EL (cell line): ENCODE results near the gene SKAP2.
A peak's percentile ranks its signal among the peaks of the same experiment; 100 is the strongest.

Experiments used
- DNase-seq: peaks from one replicate; pipeline ENCODE4 v3.0.0-alpha.2; 2016

SKAP2 gene

DNA sequence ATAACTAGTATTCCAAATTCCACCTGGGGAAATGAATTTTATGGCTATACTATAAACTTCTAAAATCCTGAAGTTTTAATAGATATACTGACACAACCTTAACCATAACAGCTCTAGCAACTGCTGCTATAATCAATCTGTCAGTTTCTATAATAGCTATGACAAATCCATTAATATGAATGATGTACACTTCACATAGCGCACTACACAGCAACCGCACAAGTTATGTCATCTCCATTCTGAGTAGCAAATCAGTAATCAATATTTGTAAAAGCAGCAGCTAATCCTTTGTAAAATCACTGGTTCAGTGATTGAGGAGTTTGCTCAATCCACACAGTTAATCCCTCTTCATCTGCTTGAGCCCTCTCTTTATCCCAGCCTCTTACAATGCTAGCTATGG, 105.3 kb downstream of the SKAP2 start:
- no peak for DNase-seq

- DNase-seq: no peak
Observed at GRCh38 chr7:26743205-26743604, 121.2 kb downstream of the SKAP2 start.

DNA sequence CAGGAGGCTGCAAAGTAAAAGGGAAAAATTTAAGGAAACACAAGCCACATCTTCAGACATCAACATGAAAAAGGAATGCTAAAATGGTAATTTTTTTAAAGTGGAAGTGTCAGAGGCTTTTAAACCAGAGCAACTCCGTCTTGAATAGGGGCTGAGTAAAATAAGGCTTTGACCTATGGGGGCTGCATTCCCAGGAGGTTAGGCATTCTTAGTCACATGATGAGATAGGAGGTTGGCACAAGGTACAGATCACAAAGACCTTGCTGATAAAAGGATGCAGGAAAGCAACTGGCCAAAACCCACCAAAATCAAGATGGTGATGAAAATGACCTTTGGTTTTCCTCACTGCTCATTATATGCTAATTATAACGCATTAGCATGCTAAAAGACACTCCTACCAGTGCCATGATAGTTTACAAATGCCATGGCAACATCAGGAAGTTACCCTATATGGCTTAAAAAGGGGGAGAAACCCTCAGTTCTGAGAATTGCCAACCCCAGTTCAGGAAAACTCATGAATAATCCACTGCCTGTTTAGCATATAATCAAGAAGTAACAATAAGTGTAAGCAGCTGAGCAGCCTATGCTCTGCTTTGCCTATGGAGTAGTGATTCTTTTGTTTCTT, 128.3 kb downstream of the SKAP2 start:
- no peak for DNase-seq

- no peak for DNase-seq
Observed at GRCh38 chr7:26729150-26729775, 135.1 kb downstream of the SKAP2 start.

- no peak for DNase-seq
Observed at GRCh38 chr7:26726051-26726450, 138.3 kb downstream of the SKAP2 start.

DNA sequence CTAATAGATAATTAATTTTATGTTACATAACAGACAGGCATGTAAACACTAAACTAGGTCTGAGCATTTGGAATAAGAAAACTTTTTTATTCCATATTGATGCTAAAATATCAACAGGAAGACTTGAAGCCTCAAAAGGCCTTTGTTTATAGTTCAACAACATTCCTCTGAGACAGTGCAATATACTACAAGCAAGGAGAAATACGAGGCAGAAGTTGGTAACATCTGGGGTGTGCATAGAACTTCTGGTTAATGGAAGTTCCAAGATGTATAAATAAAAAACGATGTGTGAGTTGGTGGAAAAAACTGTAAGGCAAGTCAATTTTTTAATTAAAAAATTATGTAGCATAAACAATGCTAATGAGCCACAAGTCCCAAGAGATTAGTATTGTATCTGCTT, 139.6 kb downstream of the SKAP2 start:
- no peak for DNase-seq

- DNase-seq: no peak
Observed at GRCh38 chr7:26723129-26723528, 141.3 kb downstream of the SKAP2 start.

- no peak for DNase-seq
Observed at GRCh38 chr7:26721450-26721849, 142.9 kb downstream of the SKAP2 start.

- no peak for DNase-seq
Observed at GRCh38 chr7:26718063-26718462, 146.3 kb downstream of the SKAP2 start.

- DNase-seq: no peak
Observed at GRCh38 chr7:26714438-26714837, 150.0 kb downstream of the SKAP2 start.

DNA sequence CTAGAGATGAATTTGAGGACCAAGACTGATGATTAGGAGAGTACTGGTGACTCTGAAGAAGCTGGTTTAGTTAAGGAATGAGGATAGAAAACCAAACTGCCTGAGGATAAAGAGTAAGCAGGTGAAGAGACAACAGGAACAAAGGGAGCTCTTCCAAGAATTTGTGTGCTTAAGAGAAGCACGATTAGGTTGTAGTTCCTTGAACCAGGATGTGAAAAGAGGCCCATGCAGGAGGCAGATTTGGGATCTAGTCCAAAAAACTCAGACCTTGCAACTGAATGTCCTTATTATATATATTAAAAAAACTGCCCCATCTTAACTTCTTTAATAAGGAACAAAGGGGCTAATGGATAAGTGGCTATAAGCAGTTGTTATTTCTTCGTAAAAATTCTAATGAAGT, 150.4 kb downstream of the SKAP2 start:
- no peak for DNase-seq

DNA sequence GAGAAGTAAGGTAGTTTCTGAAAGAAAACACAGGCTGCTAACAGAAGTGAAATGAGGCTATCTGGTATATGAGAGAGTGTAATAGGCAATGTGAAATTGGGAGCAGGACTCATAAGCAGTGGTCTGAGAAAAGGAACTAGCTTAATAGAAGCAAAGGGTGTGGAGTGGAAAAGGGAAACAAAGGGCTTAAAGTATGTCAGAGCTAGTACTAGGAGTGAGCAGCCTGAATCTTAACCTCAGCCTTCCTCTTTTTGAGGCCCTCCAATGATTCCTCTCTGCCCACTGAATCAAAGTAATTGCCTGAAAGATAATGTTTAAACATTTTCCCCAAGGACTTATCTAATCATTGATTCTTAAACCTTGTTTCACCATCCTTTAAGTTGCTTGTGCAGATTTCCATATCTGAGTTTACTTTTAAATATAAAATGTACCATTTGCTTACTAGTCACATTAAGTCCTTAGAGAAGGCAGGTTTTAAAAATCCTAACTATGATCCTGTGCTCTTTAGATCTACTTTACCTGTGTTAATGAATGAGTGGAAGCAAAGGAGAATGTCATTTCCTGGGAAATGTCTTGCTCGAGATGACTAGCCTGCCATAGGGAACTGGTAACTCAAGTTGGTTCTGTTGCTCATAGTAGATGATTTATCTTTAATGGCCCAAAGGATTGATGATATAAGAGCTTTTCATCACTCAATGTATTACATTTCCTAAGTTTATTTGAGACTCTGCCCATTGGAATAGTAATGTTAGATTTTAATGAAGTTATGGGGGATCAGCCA, 155.0 kb downstream of the SKAP2 start:
- DNase-seq: no peak

DNA sequence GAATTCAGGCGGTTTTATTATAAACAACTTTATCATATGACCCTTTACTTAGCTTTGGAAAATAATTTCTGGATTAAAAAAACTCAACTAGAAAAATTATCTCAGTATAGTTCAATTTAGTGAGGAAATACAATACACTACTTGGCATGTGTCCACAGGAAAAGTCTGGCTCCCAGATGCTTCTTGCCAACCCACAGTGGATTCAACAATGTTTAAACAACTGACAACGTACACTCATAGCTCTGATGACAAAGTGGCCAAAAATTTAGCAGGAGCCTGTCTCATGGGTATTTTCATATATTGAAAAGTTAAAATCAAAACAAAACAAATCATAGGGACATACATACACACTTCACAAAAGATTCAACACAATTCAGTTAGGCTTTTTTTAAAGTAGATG, 158.8 kb downstream of the SKAP2 start:
- DNase-seq: peak; percentile 96

DNA sequence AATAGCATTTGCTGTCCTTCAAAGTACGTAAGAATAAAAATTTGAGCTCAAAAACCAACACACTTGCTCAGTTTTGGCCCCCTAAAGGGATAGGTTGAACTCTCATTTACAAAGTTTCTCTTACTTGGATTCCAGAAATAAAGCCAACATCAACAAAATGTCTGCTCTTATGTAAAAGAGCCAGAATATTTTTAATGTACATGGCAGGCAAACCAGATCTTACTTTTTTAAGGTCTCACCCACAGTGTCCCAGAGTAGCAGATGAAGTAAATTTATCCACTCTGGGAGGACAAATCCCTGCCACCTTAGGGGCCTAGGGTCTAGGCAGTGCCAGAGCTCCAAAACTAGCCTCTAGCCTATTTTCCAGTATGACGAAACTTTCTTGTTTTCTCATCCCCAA, 159.6 kb downstream of the SKAP2 start:
- peak; percentile 4 for DNase-seq

GRCh38 chr7:26704036-26704435, 160.4 kb downstream of the SKAP2 start:
- no peak for DNase-seq

GRCh38 chr7:26700893-26701292, 163.5 kb downstream of the SKAP2 start:
- DNase-seq: no peak

DNA sequence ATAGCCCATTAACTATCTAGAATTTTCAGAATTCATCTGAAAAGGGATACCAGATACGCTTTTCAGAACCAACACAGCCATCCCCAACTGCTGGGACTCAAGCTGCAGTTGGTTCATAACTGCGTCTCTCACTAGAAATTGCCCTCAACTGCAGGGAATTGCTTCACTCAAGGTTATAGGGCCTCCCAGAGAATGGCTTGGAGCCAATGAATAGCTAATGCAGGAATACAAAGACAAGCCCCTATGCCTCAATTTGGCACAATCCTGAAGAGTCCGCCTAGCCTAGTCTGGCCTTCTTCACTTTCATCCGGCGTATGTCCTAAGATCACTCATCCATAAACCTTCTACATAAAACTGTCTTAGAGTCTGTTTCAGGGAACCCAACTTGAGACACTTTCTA, 164.0 kb downstream of the SKAP2 start:
- DNase-seq: no peak

DNA sequence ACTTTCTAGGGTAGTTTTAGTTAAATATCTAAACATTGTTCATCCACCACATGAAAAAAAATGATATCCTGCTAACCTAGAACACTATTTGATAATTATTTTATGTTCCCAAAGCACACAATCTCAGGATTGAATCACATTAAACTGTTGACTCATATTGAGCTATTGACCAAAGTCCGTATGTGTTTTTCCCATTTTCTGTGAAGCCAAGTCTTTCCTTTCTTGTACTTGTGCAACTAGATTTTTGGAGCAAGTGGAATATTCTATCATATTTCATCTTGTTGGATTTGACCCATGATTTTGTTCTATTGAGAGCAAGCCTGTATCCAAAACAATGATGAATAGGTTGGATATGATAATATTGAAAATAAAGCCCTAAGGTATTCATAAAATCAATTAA, 164.6 kb downstream of the SKAP2 start:
- DNase-seq: no peak

DNA sequence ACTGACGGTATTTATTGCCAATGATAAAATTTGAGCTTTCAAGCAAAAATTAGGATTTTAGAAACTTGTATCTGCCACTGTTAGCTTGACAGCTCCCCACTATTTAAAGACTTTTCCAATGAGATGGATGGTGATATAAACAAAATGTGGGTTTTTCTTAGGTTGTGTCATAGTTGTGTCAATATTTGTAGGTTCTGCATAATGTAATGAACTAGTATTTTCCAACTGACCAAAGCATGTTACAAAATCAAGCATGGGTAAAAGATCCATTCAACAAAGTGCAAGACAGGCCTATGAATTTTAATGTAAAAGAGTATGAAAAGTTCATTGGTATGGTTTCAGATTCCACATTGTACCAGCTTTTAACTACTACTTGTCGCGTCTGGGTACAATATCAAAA, 165.6 kb downstream of the SKAP2 start:
- no peak for DNase-seq

DNA sequence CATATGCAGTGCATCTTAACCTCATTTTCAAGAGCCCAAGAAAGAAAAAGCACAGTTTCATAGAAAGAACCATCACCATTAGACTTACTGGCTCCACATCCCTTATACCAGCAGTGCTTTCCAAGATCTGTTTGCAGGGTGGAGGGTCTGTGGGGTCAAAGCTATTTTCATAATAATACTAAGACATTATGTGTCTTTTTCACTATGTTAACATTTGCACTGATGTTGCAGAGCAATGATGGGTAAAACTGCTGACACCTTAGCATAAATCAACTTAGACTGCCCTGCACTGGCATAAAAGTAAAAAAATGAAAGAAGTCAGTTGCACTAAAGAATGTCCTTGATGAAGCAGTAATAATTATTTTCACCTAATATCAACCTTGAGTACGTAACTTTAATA, 166.2 kb downstream of the SKAP2 start:
- DNase-seq: no peak

DNA sequence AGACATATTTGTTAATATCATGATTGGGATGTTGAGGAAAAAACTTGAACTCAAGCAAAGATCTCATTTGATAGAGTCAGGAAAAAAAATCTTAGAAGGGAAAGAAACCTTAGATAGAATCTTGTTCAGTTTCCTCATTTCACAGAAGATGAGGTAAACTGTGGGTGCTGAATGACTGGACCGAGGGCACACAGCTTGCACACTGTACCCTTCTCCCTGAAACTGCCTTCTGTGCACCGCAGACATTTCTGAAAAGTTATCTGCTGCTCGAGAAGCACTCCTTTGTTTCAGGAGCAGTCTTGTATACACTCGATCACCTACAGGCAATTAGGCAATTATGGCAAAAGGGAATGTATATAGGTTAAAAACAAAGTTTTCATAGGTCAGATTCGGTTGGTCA, 167.4 kb downstream of the SKAP2 start:
- no peak for DNase-seq

DNA sequence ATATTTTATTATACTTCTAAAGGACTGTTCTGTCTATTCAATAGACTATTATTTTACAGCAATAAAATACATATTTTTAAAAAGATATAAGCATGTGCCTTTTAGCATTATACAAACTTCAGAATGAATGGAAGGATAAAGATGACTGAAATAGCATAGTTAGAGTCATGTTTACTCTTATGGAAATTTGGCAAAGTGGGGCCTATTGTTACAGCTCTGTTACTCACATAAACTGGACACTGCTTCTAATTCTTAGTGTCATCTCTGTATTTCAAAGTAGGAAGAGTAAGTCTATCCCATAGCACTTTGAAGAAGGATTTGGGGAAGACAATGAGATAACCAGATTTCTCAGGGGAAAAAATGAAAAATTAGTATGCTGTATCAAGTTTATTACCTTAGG, 168.2 kb downstream of the SKAP2 start:
- no peak for DNase-seq

DNA sequence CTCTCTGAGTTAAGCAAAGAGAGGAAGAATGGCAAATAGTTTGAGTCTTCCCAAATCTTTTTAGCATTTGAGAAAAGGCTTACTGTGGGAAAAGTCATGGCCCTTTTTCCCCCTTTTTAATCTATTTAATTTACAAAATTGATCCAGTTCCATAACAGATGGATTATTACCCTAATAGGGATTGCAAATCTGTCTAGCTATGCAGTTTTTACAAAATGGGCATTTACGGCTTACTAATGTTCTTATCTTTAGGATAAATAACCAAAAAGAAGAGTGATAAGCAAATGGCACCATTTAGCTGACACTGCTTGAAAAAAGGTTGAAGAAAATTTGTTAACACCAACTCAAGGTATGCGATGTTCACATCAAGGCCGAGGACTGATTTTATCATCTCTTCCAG, 169.7 kb downstream of the SKAP2 start:
- no peak for DNase-seq

GRCh38 chr7:26694141-26694540, 170.2 kb downstream of the SKAP2 start:
- DNase-seq: no peak
